Mesenchymal stem cell (in vitro differentiated cells and primary cell): ENCODE data around the gene DHRS7.

Experiments
- DNase-seq: peaks from one replicate; pipeline ENCODE4 v3.0.0-alpha.2; 2013
- H2AFZ ChIP-seq: one replicate; pipeline ENCODE4 v1.6.1; 2013; ENCODE audit warnings: low read depth, mild to moderate bottlenecking, control low read depth, inconsistent platforms, low read length, moderate library complexity
- H2AK5ac ChIP-seq: 2 replicates; pipeline ENCODE4 v1.6.1; 2013; ENCODE audit warnings: low read length, moderate library complexity, mild to moderate bottlenecking, inconsistent platforms; ENCODE audit not compliant: severe bottlenecking
- H2BK120ac ChIP-seq: one replicate; pipeline ENCODE4 v1.6.1; 2013; ENCODE audit warnings: low read depth, mild to moderate bottlenecking, inconsistent platforms, low read length, moderate library complexity
- H2BK12ac ChIP-seq, 2 experiments: one replicate each; pipeline ENCODE4 v1.6.1; 2013; ENCODE audit warnings: inconsistent platforms in 2 of 2, low read length in 2 of 2, mild to moderate bottlenecking in 2 of 2, moderate library complexity in 2 of 2, control low read depth in 1 of 2
- H2BK15ac ChIP-seq: one replicate; pipeline ENCODE4 v1.6.1; 2013; ENCODE audit warnings: mild to moderate bottlenecking, low read depth, inconsistent platforms; ENCODE audit not compliant: poor library complexity, severe bottlenecking
- H2BK5ac ChIP-seq: 2 replicates; pipeline ENCODE4 v1.6.1; 2013; ENCODE audit warnings: low read depth, mild to moderate bottlenecking, low read length, control low read depth, inconsistent platforms; ENCODE audit not compliant: poor library complexity, severe bottlenecking
- H3K14ac ChIP-seq, 2 experiments: one replicate each; pipeline ENCODE4 v1.6.1; 2013; ENCODE audit warnings: inconsistent platforms in 2 of 2, low read length in 2 of 2, control low read depth in 1 of 2, mild to moderate bottlenecking in 1 of 2, moderate library complexity in 1 of 2
- H3K18ac ChIP-seq, 2 experiments: one replicate each; pipeline ENCODE4 v1.6.1; 2013; ENCODE audit warnings: inconsistent platforms in 2 of 2, low read length in 2 of 2, control low read depth in 1 of 2, low read depth in 1 of 2, mild to moderate bottlenecking in 1 of 2
- H3K23ac ChIP-seq, 2 experiments: one replicate each; pipeline ENCODE4 v1.6.1; 2013; ENCODE audit warnings: inconsistent platforms in 2 of 2, low read length in 2 of 2, mild to moderate bottlenecking in 2 of 2, moderate library complexity in 2 of 2, control low read depth in 1 of 2
- H3K27ac ChIP-seq: 2 replicates; pipeline ENCODE4 v1.5.1; 2013; ENCODE audit warnings: mild to moderate bottlenecking, moderate library complexity, low read length, control low read depth, inconsistent platforms; ENCODE audit not compliant: poor library complexity, severe bottlenecking
- H3K27me3 ChIP-seq, 2 experiments: 2 replicates each; pipeline versions ENCODE4 v1.6.1 to v1.7.0; 2013; ENCODE audit warnings: low read length in 2 of 2, mild to moderate bottlenecking in 2 of 2, moderate library complexity in 2 of 2, control low read depth in 1 of 2, inconsistent platforms in 1 of 2; ENCODE audit not compliant: control insufficient read depth in 1 of 2, insufficient read depth in 1 of 2
- H3K36me3 ChIP-seq, 2 experiments: 2 replicates each; pipeline versions ENCODE4 v1.6.1 to v1.7.0; 2013; ENCODE audit warnings: low read length in 2 of 2, control low read depth in 1 of 2, inconsistent platforms in 1 of 2, low read depth in 1 of 2, mild to moderate bottlenecking in 1 of 2; ENCODE audit not compliant: insufficient read depth in 2 of 2, control insufficient read depth in 1 of 2
- H3K4ac ChIP-seq, 2 experiments: one replicate each; pipeline ENCODE4 v1.6.1; 2013; ENCODE audit warnings: inconsistent platforms in 2 of 2, low read length in 2 of 2, mild to moderate bottlenecking in 2 of 2, moderate library complexity in 2 of 2, control low read depth in 1 of 2, low read depth in 1 of 2
- H3K4me1 ChIP-seq: 2 replicates; pipeline ENCODE4 v1.6.1; 2013; ENCODE audit warnings: low read depth, low read length, control low read depth; ENCODE audit not compliant: control insufficient read depth, insufficient read depth
- H3K4me2 ChIP-seq: 2 replicates; pipeline ENCODE4 v1.6.1; 2013; ENCODE audit warnings: low read length, mild to moderate bottlenecking, inconsistent platforms; ENCODE audit not compliant: poor library complexity, severe bottlenecking
- H3K4me3 ChIP-seq, 2 experiments: 2 replicates each; pipeline versions ENCODE4 v1.5.1 to v1.7.0; 2013; ENCODE audit warnings: low read length in 2 of 2, mild to moderate bottlenecking in 2 of 2, control low read depth in 1 of 2, low read depth in 1 of 2; ENCODE audit not compliant: insufficient read depth in 1 of 2
- H3K79me1 ChIP-seq: replicated peaks from 2 replicates; pipeline ENCODE4 v1.6.1; 2013; ENCODE audit warnings: mild to moderate bottlenecking, control low read depth, low read length, inconsistent platforms; ENCODE audit not compliant: poor library complexity, severe bottlenecking
- H3K9ac ChIP-seq: 2 replicates; pipeline ENCODE4 v1.7.0; 2013; ENCODE audit warnings: mild to moderate bottlenecking, low read length, moderate library complexity
- H3K9me3 ChIP-seq: 2 replicates; pipeline ENCODE4 v1.7.0; 2013; ENCODE audit warnings: mild to moderate bottlenecking, low read length; ENCODE audit not compliant: control insufficient read depth
- H4K8ac ChIP-seq: one replicate; pipeline ENCODE4 v1.6.1; 2013; ENCODE audit warnings: inconsistent platforms, mild to moderate bottlenecking, low read length, moderate library complexity
- H4K91ac ChIP-seq: one replicate; pipeline ENCODE4 v1.6.1; 2013; ENCODE audit warnings: mild to moderate bottlenecking, low read length, inconsistent platforms
- WGBS: methylation state at CpG from one replicate; pipeline ENCODE4 v1.1.7; 2013; ENCODE audit warnings: mixed read lengths; 5-methylcytosine and 5-hydroxymethylcytosine counted together

Gene DHRS7

DNA sequence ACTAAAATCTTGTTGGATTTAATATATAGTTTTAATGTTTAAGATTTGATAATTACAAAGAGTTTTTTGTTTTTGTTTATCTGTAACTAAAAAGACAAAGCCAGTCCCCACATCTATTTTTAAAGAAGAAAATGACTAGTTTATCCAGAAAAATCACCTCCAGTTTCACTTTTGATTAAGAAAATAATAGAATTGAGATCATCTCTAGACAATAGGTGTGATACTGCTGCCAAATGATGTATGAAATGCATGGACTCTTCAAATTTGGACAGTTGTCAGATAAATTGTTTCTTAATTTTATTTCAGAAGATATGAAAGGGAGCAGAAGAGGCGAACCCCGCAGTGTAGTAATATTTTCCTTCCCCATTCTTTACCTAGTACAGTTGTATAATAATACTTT, 53.5 kb downstream of the DHRS7 start:
- Histone ChIP-seq H3K27ac (no peak overlapping the region), H3K4me1 (peaks cover 1% of the 10 kb centered on the region), H3K4me3 (no peak overlapping the region), H3K4me2 (no peak overlapping the region), H3K23ac (no peak overlapping the region), H3K36me3 (peaks cover 11 to 55% of the 10 kb centered on the region in 2 experiments), H3K9me3 (no peaks in the 10 kb centered on the region), H3K79me1 (peaks cover 6% of the 10 kb centered on the region), H2AFZ (no peak overlapping the region), H2BK15ac (no peak overlapping the region), H3K18ac (no peak overlapping the region), H3K14ac (no peak overlapping the region), H2BK120ac (no peak overlapping the region), H2AK5ac (no peak overlapping the region), H2BK12ac (no peak overlapping the region), H2BK5ac (no peak overlapping the region), H4K8ac (no peak overlapping the region), H3K9ac (peak overlapping the region; percentile 70), H3K4ac (no peak overlapping the region), H3K27me3 (no peaks in the 10 kb centered on the region), H4K91ac (no peak overlapping the region)
- no peak for DNase-seq
- no CpG with 5 or more reads among the region's 2 CpGs for WGBS

DNA sequence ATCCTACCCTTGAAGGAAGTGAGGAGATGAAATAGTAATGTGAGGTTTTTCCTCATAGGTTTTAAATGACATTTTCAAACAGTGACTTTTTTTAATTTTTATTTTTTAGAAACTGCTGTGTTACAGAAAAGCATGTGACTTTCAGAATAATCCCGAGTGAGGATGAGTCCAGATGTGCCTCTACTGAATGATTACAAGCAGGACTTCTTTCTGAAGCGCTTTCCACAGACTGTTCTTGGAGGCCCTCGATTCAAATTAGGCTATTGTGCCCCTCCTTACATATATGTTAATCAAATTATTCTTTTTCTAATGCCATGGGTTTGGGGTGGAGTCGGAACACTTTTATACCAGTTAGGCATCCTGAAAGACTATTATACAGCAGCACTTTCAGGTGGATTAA, 57.7 kb downstream of the DHRS7 start:
- Histone ChIP-seq H3K79me1 (peaks cover 4% of the 10 kb centered on the region), H3K4me2 (no peak overlapping the region), H4K91ac (no peak overlapping the region), H3K23ac (no peak overlapping the region), H3K14ac (no peak overlapping the region), H3K9ac (peak overlapping the region; percentile 72), H3K27ac (peak overlapping the region; percentile 17), H4K8ac (no peak overlapping the region), H3K27me3 (no peaks in the 10 kb centered on the region), H3K9me3 (no peaks in the 10 kb centered on the region), H3K4me3 (no peak overlapping the region), H3K36me3 (peaks cover 7 to 35% of the 10 kb centered on the region in 2 experiments), H2BK120ac (no peak overlapping the region), H2BK12ac (no peak overlapping the region), H2AK5ac (no peak overlapping the region), H2BK5ac (no peak overlapping the region), H3K4me1 (peaks cover 4% of the 10 kb centered on the region), H3K4ac (no peak overlapping the region), H3K18ac (no peak overlapping the region), H2AFZ (no peak overlapping the region), H2BK15ac (no peak overlapping the region)
- WGBS, result 96% methylated on average over 2 of the region's 4 CpGs
- no peak for DNase-seq

DNA sequence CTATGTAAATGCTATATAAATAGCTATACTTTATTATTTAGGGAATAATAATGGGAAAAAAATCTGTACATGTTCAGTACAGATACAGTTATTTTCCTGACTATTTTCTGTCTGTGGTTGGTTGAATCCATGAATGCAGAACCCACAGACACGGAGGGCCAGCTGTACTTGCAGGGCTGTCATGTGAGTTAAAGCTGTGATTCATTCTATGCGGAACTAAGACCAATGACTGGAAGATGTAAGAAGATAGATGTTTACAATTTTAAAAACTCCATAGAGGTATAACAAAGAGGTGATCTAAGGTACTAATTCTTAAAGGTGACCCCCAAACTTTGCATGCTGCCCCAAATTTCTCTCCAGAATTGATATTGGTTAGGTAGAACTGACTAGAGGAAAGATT, 58.9 kb downstream of the DHRS7 start:
- H3K27ac ChIP-seq, result no peak overlapping the region
- H2AK5ac ChIP-seq, result no peak overlapping the region
- no peak overlapping the region for H3K18ac ChIP-seq
- no peak overlapping the region for H2BK120ac ChIP-seq
- H3K4ac ChIP-seq, result no peak overlapping the region
- no peaks in the 10 kb centered on the region for H3K27me3 ChIP-seq
- no peak overlapping the region for H3K4me3 ChIP-seq
- no peaks in the 10 kb centered on the region for H3K9me3 ChIP-seq
- H3K4me2 ChIP-seq, result no peak overlapping the region
- no peak overlapping the region for H2AFZ ChIP-seq
- no peak overlapping the region for H4K8ac ChIP-seq
- peaks cover 4% of the 10 kb centered on the region for H3K4me1 ChIP-seq
- WGBS, result 36% methylated on average over 2 of the region's 2 CpGs
- peaks cover 4% of the 10 kb centered on the region for H3K79me1 ChIP-seq
- H3K14ac ChIP-seq, result no peak overlapping the region
- no peak overlapping the region for H3K23ac ChIP-seq
- no peak overlapping the region for H2BK5ac ChIP-seq
- H3K36me3 ChIP-seq, result peaks cover 7 to 34% of the 10 kb centered on the region in 2 experiments
- H3K9ac ChIP-seq, result peak overlapping the region; percentile 72
- H2BK15ac ChIP-seq, result no peak overlapping the region
- no peak overlapping the region for H2BK12ac ChIP-seq
- H4K91ac ChIP-seq, result no peak overlapping the region
- DNase-seq, result peak; percentile 86

DNA sequence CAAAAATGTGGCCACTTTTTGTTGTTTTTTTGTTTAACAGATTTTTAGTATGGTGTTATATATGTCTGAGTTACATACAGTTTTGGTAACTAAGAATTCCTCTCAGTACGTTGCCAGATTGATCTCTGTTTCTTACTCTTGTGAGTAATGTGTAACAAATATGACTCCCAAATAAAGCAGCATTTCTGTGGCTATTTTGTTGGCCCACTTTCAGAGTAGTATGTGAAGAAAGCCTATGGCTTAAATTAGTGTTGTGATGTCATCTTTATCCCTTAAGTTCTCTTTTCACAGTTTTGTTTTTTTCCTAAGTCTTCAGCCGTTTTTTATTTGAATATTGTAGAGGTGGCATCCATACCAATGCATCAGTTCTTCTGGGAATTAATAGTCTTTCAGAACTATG, 62.8 kb downstream of the DHRS7 start:
- peak; percentile 65 for DNase-seq
- Histone ChIP-seq H2BK15ac (no peak overlapping the region), H4K91ac (no peak overlapping the region), H3K4ac (no peak overlapping the region), H3K14ac (no peak overlapping the region), H3K4me1 (peaks cover 6% of the 10 kb centered on the region), H2AK5ac (no peak overlapping the region), H3K27me3 (no peaks in the 10 kb centered on the region), H3K4me2 (no peak overlapping the region), H3K23ac (no peak overlapping the region), H3K4me3 (peak overlapping the region in 1 of 2 experiments; percentile 2), H3K79me1 (no peaks in the 10 kb centered on the region), H2BK120ac (no peak overlapping the region), H3K18ac (no peak overlapping the region), H2BK12ac (no peak overlapping the region), H2AFZ (no peak overlapping the region), H3K36me3 (peaks cover 4 to 14% of the 10 kb centered on the region in 2 experiments), H4K8ac (no peak overlapping the region), H2BK5ac (no peak overlapping the region), H3K9me3 (no peaks in the 10 kb centered on the region), H3K9ac (peak overlapping the region; percentile 65), H3K27ac (no peak overlapping the region)
- 86% methylated on average over 1 of the region's 2 CpGs for WGBS
